SU-DHL-6 (cell line): ENCODE measurements around the gene MARCKS.

Source experiments
- H2AFZ ChIP-seq: fragments of 200-600 bp; sonication (generic); 2 replicates; pipeline ENCODE4 v1.6.1; 2014; ENCODE audit warnings: low read depth, mild to moderate bottlenecking, moderate library complexity, mixed read lengths, antibody characterized with exemption, low read length; ENCODE audit not compliant: severe bottlenecking
- H3F3A ChIP-seq: fragments of 200-600 bp; shearing (Covaris generic); 2 replicates; pipeline ENCODE4 v1.6.0; 2016; ENCODE audit warnings: antibody characterized with exemption, mild to moderate bottlenecking; ENCODE audit not compliant: insufficient read depth
- H3K27ac ChIP-seq: fragments of 200-600 bp; sonication (generic); 2 replicates; pipeline ENCODE4 v1.5.1; 2016; ENCODE audit warnings: low read depth, mild to moderate bottlenecking, low read length, moderate library complexity, mixed read lengths
- H3K27me3 ChIP-seq: fragments of 200-600 bp; sonication (generic), shearing (Covaris generic); 2 replicates; pipeline ENCODE4 v1.6.0; 2014; ENCODE audit warnings: mild to moderate bottlenecking, low read length
- H3K36me3 ChIP-seq: fragments of 200-600 bp; sonication (generic); 2 replicates; pipeline ENCODE4 v1.6.1; 2014; ENCODE audit warnings: mild to moderate bottlenecking, low read length, mixed read lengths
- H3K4me2 ChIP-seq: fragments of 300-600, 200-600 bp; shearing (Covaris generic), sonication (generic); 2 replicates; pipeline ENCODE4 v1.6.0; 2014; ENCODE audit warnings: low read length, low read depth, mild to moderate bottlenecking; ENCODE audit not compliant: poor library complexity, severe bottlenecking
- H3K4me3 ChIP-seq: fragments of 200-600 bp; sonication (generic); 2 replicates; pipeline ENCODE4 v1.5.1; 2014; ENCODE audit warnings: antibody characterized with exemption, low read length, mild to moderate bottlenecking, mixed read lengths; ENCODE audit not compliant: insufficient read depth, poor library complexity, severe bottlenecking
- H3K79me2 ChIP-seq: fragments of 200-600 bp; sonication (generic); 2 replicates; pipeline ENCODE4 v1.6.1; 2014; ENCODE audit warnings: mild to moderate bottlenecking, low read length, moderate library complexity; ENCODE audit not compliant: insufficient read depth
- H3K9ac ChIP-seq: fragments of 200-600 bp; sonication (generic); 2 replicates; pipeline ENCODE4 v1.7.0; 2014; ENCODE audit warnings: mild to moderate bottlenecking, low read length
- H3K9me2 ChIP-seq: fragments of 200-600 bp; sonication (generic); replicated peaks from 2 replicates; pipeline ENCODE4 v1.6.1; 2014; ENCODE audit warnings: low read length; ENCODE audit not compliant: insufficient read depth
- H3K9me3 ChIP-seq: fragments of 200-600 bp; sonication (generic); 2 replicates; pipeline ENCODE4 v1.6.1; 2014; ENCODE audit warnings: low read length, mixed read lengths; ENCODE audit not compliant: insufficient read depth
- H4K20me1 ChIP-seq: fragments of 200-600 bp; sonication (generic); 2 replicates; pipeline ENCODE4 v1.6.1; 2014; ENCODE audit warnings: low read depth, mild to moderate bottlenecking, antibody characterized with exemption, low read length, moderate library complexity, mixed read lengths
- EZH2phosphoT487 ChIP-seq: fragments of 200-600 bp; sonication (generic), shearing (Covaris generic); conservative IDR thresholded peaks from 2 replicates; pipeline ENCODE4 v1.6.1; 2018; ENCODE audit warnings: mild to moderate bottlenecking, antibody characterized with exemption, low read length, moderate library complexity, mixed read lengths
- TF ChIP-seq, protein P1 (sequence below): fragments of 200-600 bp; sonication (generic); IDR thresholded peaks from one replicate; pipeline ENCODE4 v1.5.1; 2017; ENCODE audit warnings: antibody characterized with exemption, mild to moderate bottlenecking, low read length, moderate library complexity; ENCODE audit not compliant: insufficient read depth, poor library complexity, severe bottlenecking

Gene MARCKS

DNA sequence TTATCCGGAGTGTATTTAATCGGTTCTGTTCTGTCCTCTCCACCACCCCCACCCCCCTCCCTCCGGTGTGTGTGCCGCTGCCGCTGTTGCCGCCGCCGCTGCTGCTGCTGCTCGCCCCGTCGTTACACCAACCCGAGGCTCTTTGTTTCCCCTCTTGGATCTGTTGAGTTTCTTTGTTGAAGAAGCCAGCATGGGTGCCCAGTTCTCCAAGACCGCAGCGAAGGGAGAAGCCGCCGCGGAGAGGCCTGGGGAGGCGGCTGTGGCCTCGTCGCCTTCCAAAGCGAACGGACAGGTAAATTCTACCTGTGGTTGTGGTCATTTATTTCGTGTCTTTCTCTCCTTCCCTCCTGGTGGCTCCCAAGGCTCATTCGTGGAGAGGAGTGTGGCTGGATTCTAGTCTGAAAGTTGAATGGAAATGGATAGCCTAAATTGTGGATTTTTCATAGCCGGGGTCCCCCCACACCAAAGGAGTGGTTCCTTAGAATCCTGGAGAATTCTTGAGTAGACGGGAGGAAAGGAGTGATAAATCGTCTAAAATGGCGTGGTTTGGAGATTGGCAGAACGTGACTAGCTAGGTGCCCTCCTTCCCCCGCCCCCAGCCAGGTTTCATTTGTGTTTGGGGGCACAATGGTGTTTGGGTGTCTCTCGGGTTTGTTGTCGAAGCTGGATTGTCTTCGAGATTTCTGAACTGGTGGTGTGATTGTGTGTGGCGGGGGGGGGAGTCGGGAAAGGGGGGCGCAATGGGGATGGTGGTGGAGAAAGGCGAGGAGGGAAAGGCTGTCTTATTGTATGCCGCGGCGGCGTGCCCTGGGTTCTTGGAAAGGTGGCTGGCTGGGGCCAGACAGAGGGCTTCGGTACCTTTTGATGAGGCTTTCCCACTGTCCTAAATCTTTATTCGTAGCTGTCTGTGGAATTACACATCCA lies 673 bp downstream of the MARCKS start:
- peaks cover 14% of the 10 kb centered on the region; the same call in 1 of the 2 replicates for H3F3A ChIP-seq
- H3K79me2 ChIP-seq: no peaks in the 10 kb centered on the region
- H4K20me1 ChIP-seq: no peaks in the 10 kb centered on the region
- peak overlapping the region; percentile 92 for H2AFZ ChIP-seq
- H3K4me3 ChIP-seq: peak overlapping the region; percentile 57
- H3K9ac ChIP-seq: peak overlapping the region; percentile 47
- TF ChIP-seq, protein P1, sequence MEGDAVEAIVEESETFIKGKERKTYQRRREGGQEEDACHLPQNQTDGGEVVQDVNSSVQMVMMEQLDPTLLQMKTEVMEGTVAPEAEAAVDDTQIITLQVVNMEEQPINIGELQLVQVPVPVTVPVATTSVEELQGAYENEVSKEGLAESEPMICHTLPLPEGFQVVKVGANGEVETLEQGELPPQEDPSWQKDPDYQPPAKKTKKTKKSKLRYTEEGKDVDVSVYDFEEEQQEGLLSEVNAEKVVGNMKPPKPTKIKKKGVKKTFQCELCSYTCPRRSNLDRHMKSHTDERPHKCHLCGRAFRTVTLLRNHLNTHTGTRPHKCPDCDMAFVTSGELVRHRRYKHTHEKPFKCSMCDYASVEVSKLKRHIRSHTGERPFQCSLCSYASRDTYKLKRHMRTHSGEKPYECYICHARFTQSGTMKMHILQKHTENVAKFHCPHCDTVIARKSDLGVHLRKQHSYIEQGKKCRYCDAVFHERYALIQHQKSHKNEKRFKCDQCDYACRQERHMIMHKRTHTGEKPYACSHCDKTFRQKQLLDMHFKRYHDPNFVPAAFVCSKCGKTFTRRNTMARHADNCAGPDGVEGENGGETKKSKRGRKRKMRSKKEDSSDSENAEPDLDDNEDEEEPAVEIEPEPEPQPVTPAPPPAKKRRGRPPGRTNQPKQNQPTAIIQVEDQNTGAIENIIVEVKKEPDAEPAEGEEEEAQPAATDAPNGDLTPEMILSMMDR: no peak
- no peak for TF ChIP-seq EZH2phosphoT487
- H3K27ac ChIP-seq: no peak overlapping the region
- H3K27me3 ChIP-seq: no peaks in the 10 kb centered on the region
- no peaks in the 10 kb centered on the region for H3K9me2 ChIP-seq
- H3K36me3 ChIP-seq: no peaks in the 10 kb centered on the region
- H3K4me2 ChIP-seq: peak overlapping the region; percentile 93
- no peaks in the 10 kb centered on the region for H3K9me3 ChIP-seq

DNA sequence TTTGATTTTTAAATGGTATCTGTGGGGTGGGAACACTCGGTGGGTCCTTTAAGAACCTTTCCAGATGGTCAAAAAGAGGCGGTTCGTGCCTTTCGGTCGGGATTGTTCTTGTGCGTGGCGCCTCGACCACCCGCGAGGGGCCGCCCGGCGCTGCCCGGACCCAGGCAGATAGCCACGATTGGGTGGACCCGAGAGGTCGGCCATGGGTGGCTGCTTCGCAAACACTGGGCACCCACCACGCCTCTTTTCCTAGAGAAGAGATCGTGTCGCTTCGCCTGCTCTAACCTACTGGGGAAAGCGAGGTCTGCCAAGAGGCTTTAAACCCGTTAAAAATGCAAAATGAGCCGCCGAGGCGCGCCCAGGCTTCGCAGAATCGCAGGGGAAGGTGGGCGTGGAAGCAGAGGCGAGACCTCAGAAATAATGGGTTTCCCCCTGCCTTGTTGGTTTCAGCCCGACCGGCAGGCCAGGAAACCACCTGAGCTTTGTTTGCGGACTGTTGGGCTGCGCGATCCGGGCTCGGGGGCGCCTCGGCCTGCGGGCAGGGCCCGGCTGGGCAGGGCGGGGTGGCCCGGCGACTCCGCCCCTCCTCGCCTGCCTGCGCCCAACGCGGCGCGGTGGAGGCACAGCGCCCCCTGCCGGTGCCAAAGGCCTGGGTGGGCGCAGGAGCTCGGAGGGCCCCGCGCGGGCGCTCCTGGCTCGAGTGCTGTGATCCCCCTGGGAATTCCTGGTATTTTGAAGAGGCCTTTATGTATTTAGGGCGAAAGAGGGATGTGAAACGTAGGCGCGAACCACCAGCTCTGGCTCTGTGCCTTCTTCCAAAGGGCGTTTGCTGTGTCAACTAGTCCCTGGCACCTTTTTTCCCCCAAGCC lies 1.6 kb downstream of the MARCKS start:
- H4K20me1 ChIP-seq: no peaks in the 10 kb centered on the region
- TF ChIP-seq, protein P1: peak; percentile 80
- TF ChIP-seq EZH2phosphoT487: no peak
- H3K36me3 ChIP-seq: no peaks in the 10 kb centered on the region
- H3K27me3 ChIP-seq: no peaks in the 10 kb centered on the region
- peaks cover 14% of the 10 kb centered on the region; the same call in 1 of the 2 replicates for H3F3A ChIP-seq
- H3K9me2 ChIP-seq: no peaks in the 10 kb centered on the region
- H3K9ac ChIP-seq: peak overlapping the region; percentile 47
- H3K4me3 ChIP-seq: peak overlapping the region; percentile 57
- no peaks in the 10 kb centered on the region for H3K9me3 ChIP-seq
- H2AFZ ChIP-seq: peak overlapping the region; percentile 92
- peak overlapping the region; percentile 93 for H3K4me2 ChIP-seq
- H3K79me2 ChIP-seq: no peaks in the 10 kb centered on the region
- H3K27ac ChIP-seq: peak overlapping the region; percentile 36; the same call in 1 of the 2 replicates

DNA sequence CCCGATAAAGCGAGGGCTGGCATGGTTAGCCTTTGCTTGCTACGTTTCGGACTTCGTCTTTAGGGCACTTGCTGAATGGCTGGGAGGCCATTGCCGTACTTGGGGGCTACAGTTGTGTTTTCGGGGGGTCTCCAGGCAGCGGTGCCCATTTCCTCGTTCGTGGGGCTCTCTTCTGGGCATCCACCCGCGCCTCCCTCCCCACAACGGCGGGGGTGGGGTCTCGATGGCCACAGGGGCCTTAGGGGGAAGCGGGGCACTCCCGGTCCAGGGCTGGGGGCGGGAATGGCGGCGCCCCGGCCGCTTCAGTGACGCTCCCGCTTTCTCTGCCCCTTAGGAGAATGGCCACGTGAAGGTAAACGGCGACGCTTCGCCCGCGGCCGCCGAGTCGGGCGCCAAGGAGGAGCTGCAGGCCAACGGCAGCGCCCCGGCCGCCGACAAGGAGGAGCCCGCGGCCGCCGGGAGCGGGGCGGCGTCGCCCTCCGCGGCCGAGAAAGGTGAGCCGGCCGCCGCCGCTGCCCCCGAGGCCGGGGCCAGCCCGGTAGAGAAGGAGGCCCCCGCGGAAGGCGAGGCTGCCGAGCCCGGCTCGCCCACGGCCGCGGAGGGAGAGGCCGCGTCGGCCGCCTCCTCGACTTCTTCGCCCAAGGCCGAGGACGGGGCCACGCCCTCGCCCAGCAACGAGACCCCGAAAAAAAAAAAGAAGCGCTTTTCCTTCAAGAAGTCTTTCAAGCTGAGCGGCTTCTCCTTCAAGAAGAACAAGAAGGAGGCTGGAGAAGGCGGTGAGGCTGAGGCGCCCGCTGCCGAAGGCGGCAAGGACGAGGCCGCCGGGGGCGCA lies 2.4 kb downstream of the MARCKS start:
- H3K79me2 ChIP-seq: no peaks in the 10 kb centered on the region
- H3K9me3 ChIP-seq: no peaks in the 10 kb centered on the region
- H3K4me2 ChIP-seq: peak overlapping the region; percentile 42
- H3K4me3 ChIP-seq: no peak overlapping the region
- H4K20me1 ChIP-seq: no peaks in the 10 kb centered on the region
- no peaks in the 10 kb centered on the region for H3K9me2 ChIP-seq
- H3K36me3 ChIP-seq: no peaks in the 10 kb centered on the region
- H3K9ac ChIP-seq: no peak overlapping the region
- no peaks in the 10 kb centered on the region for H3K27me3 ChIP-seq
- TF ChIP-seq EZH2phosphoT487: no peak
- TF ChIP-seq, protein P1: no peak
- H3K27ac ChIP-seq: no peak overlapping the region
- no peak overlapping the region for H2AFZ ChIP-seq
- peaks cover 14% of the 10 kb centered on the region; the same call in 1 of the 2 replicates for H3F3A ChIP-seq
